ENCODE results near the gene ARSA.
A peak's percentile ranks its signal among the peaks of the same experiment; 100 is the strongest.

DNA sequence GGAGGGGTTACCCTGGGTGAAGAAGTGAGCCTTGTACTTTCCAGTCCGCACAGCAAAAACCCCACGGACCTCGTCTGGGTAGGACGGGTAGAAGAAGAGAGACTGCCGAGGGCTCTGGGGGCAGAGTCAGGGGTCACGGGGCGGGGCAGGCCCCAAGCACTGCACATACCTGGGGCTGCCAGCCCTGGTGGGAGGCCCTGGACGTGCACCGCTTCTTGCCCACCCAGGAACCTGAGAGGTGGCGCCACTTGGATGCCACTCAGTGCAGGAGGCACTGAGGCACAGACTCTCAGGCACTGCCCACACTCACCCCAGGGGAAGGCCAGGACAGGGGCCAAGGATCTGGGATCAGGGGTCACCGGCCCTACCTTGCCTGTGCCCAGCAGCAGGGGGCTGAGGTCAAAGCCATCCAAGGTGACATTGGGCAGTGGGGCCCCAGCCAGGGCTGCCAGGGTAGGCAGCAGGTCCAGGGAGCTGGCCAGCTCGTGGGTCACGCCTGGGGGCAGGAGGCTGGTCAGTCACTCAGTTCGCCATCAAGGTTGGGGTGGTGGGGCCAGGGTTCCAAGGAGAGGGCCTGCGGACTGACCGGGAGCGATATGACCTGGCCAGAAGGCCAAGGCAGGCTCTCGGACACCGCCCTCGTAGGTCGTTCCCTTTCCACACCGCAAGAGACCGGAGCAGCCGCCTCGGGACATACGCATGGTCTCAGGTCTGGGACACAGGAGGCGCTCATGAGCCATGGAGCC is 2.2 kb downstream of the ARSA start:
- TF ChIP-seq CTCF (IDR thresholded peaks at IDR 0.05) = peak in 6 of 12 donors; percentile 20 to 37 (median 31)
- no peak for TF ChIP-seq POLR2A (IDR thresholded peaks at IDR 0.05)

Data from heart left ventricle (tissue), 13 donors.